OCI-LY7 (cell line): Measurements from ENCODE around the gene DBNL. TPM values are rescaled to one million over a fixed set of nuclear protein-coding genes. Genes with fewer than 3 reads are reported as not detected.
A peak's percentile ranks its signal among the peaks of the same experiment; 100 is the strongest.

Experiments used
- BruUV-seq: library from RNA; stranded (reverse); fragments of 400-500 nt; replicated peaks from 2 replicates; lab custom pipeline; 2021; lab: Mats Ljungman, UMichigan
- CTCF ChIA-PET: fragments of 300-600 bp; sonication (Branson Sonifier 250); formaldehyde crosslinking; loops from one replicate; lab custom pipeline; 2022; ENCODE audit warnings: antibody characterized with exemption; ENCODE audit not compliant: unreplicated experiment; lab: Charles Lee
- POLR2A ChIA-PET: fragments of 300-600 bp; sonication (Branson Sonifier 250); formaldehyde crosslinking; loops from one replicate; lab custom pipeline; 2022; ENCODE audit warnings: antibody characterized with exemption; lab: Charles Lee
- DNase-seq: peaks from one replicate; pipeline ENCODE4 v3.0.0-alpha.2; 2015; ENCODE audit warnings: low spot score
- H2AFZ ChIP-seq: fragments of 200-600 bp; sonication (generic), shearing (Covaris generic); 2 replicates; pipeline ENCODE4 v1.6.1; 2014; ENCODE audit warnings: mild to moderate bottlenecking, antibody characterized with exemption, low read length, moderate library complexity
- H3K27ac ChIP-seq: fragments of 200-600 bp; sonication (generic); 2 replicates; pipeline ENCODE4 v1.5.1; 2014; ENCODE audit warnings: mixed run types, low read depth, mild to moderate bottlenecking, moderate library complexity, low read length, inconsistent platforms; ENCODE audit not compliant: poor library complexity, severe bottlenecking
- H3K36me3 ChIP-seq: fragments of 200-600 bp; sonication (generic); 2 replicates; pipeline ENCODE4 v1.6.1; 2014; ENCODE audit warnings: mild to moderate bottlenecking, antibody characterized with exemption, low read length, moderate library complexity, mixed read lengths; ENCODE audit not compliant: insufficient read depth
- H3K4me1 ChIP-seq: fragments of 200-600 bp; sonication (generic); 2 replicates; pipeline ENCODE4 v1.5.1; 2014; ENCODE audit warnings: mild to moderate bottlenecking, low read length; ENCODE audit not compliant: insufficient read depth, poor library complexity, severe bottlenecking
- H3K4me2 ChIP-seq: fragments of 200-600 bp; sonication (generic); 2 replicates; pipeline ENCODE4 v1.6.1; 2014; ENCODE audit warnings: mild to moderate bottlenecking, low read length
- H3K4me3 ChIP-seq: fragments of 200-600 bp; sonication (generic); 2 replicates; pipeline ENCODE4 v1.5.1; 2014; ENCODE audit warnings: mild to moderate bottlenecking, low read depth, low read length; ENCODE audit not compliant: poor library complexity, severe bottlenecking
- H3K79me2 ChIP-seq: fragments of 200-600 bp; sonication (generic); 2 replicates; pipeline ENCODE4 v1.6.1; 2016; ENCODE audit warnings: low read depth, mild to moderate bottlenecking, low read length, moderate library complexity, mixed read lengths; ENCODE audit not compliant: insufficient read depth
- H3K9me2 ChIP-seq: fragments of 200-600 bp; sonication (generic); 2 replicates; pipeline ENCODE4 v1.6.1; 2016; ENCODE audit warnings: mild to moderate bottlenecking, low read length, mixed read lengths; ENCODE audit not compliant: insufficient read depth
- H3K9me3 ChIP-seq: fragments of 200-600 bp; sonication (generic); 2 replicates; pipeline ENCODE4 v1.6.1; 2014; ENCODE audit warnings: mild to moderate bottlenecking, mixed run types, low read length, mixed read lengths
- H4K20me1 ChIP-seq: fragments of 200-600 bp; sonication (generic); 2 replicates; pipeline ENCODE4 v1.6.1; 2014; ENCODE audit warnings: mild to moderate bottlenecking, antibody characterized with exemption, low read length, moderate library complexity, mixed read lengths; ENCODE audit not compliant: insufficient read depth
- CTCF ChIP-seq: fragments of 200-600 bp; sonication (generic); conservative IDR thresholded peaks from 2 replicates; pipeline ENCODE4 v1.5.1; 2014; ENCODE audit warnings: mild to moderate bottlenecking, antibody characterized with exemption, low read length, moderate library complexity, mixed read lengths
- EZH2phosphoT487 ChIP-seq: fragments of 200-600 bp; sonication (generic); IDR thresholded peaks from 2 replicates; pipeline ENCODE4 v1.6.1; 2018; ENCODE audit warnings: low read depth, borderline replicate concordance, mild to moderate bottlenecking, mixed run types, antibody characterized with exemption, low read length, moderate library complexity, mixed read lengths
- intact Hi-C: fragments of 100-400 bp; cut with micrococcal nuclease; formaldehyde crosslinking; loops from one replicate; pipeline ENCODE4 v1.10.0; 2022; ENCODE audit not compliant: unreplicated experiment
- total RNA-seq, 2 experiments: library from RNA; depleted of rRNA in 1 of 2; stranded (reverse); fragments of >200 nt in 1 of 2; shearing (Covaris generic) in 1 of 2; gene quantifications; 2 replicates each; pipeline ENCODE4 v1.2.3, GENCODE V29; 2014 to 2022

DBNL gene
- total RNA-seq, 2 experiments from 2014 or later = 124 to 137 TPM

GRCh38 chr7:44045226-44046014 is 918 bp downstream of the DBNL start:
- Histone ChIP-seq H4K20me1 (peaks cover 13% of the 10 kb centered on the region), H3K9me2 (no peaks in the 10 kb centered on the region), H2AFZ (peak overlapping the region; percentile 70; the same call in 1 of the 2 replicates), H3K4me1 (peaks cover 39% of the 10 kb centered on the region), H3K9me3 (no peaks in the 10 kb centered on the region), H3K79me2 (peaks cover 39% of the 10 kb centered on the region), H3K4me2 (peak overlapping the region; percentile 96), H3K27ac (peak overlapping the region; percentile 80), H3K4me3 (peak overlapping the region; percentile 92), H3K36me3 (peaks cover 27% of the 10 kb centered on the region)
- intact Hi-C loops = loop anchor here (1.0 kb wide), 2 partner anchors 9 to 151 kb away; no protein-coding TSS in a partner anchor
- no peak for TF ChIP-seq EZH2phosphoT487
- ChIA-PET POLR2A (interaction anchor here (0.7 to 1.1 kb wide), 4 partner anchors 22 to 86 kb away, joined by 3 read pairs; no protein-coding TSS in a partner anchor), CTCF (interaction anchor here (0.6 to 0.8 kb wide), 3 partner anchors 21 to 82 kb away, joined by 3 read pairs; no protein-coding TSS in a partner anchor)
- TSS peak; percentile 54 for BruUV-seq
- DNase-seq = no peak

GRCh38 chr7:44046321-44047061 is 2.0 kb downstream of the DBNL start:
- POLR2A ChIA-PET = interaction anchor here (1.1 to 1.6 kb wide), 2 partner anchors 21 to 39 kb away, joined by 3 to 5 read pairs; no protein-coding TSS in a partner anchor

More at GRCh38 chr7:44046321-44047061, 2.0 kb downstream of the DBNL start:
- H3K27ac ChIP-seq = peak overlapping the region; percentile 80
- no peaks in the 10 kb centered on the region for H3K9me2 ChIP-seq
- peak overlapping the region; percentile 96 for H3K4me2 ChIP-seq
- no TSS peak for BruUV-seq
- DNase-seq = peak; percentile 87
- intact Hi-C loops = loop anchor here (1.0 kb wide), 1 partner anchor 10 kb away; no protein-coding TSS in a partner anchor
- TF ChIP-seq EZH2phosphoT487 (no peak), CTCF (no peak)
- no peak overlapping the region for H2AFZ ChIP-seq
- peaks cover 39% of the 10 kb centered on the region for H3K79me2 ChIP-seq
- CTCF ChIA-PET = interaction anchor here (0.6 kb wide), 3 partner anchors 20 to 754 kb away, joined by 3 read pairs; no protein-coding TSS in a partner anchor
- H3K4me3 ChIP-seq = peak overlapping the region; percentile 92
- no peaks in the 10 kb centered on the region for H3K9me3 ChIP-seq
- H3K4me1 ChIP-seq = peaks cover 35% of the 10 kb centered on the region
- H4K20me1 ChIP-seq = peaks cover 13% of the 10 kb centered on the region
- H3K36me3 ChIP-seq = peaks cover 38% of the 10 kb centered on the region
